PC-3 (cell line): ENCODE results near the gene AMMECR1.

ENCODE experiments used
- EZH2 ChIP-seq: fragments of 300-600 bp; sonication (generic); IDR thresholded peaks from one replicate; pipeline ENCODE4 v1.6.1; 2017; ENCODE audit warnings: antibody characterized with exemption, mild to moderate bottlenecking, low read length; ENCODE audit not compliant: unreplicated experiment
- EZH2phosphoT487 ChIP-seq: fragments of 300-600 bp; sonication (generic); IDR thresholded peaks from 2 replicates; pipeline ENCODE4 v1.6.1; 2018; ENCODE audit warnings: mild to moderate bottlenecking, antibody characterized with exemption, low read length, borderline replicate concordance
- TF ChIP-seq, protein P1 (sequence below): fragments of 300-600 bp; sonication (generic); conservative IDR thresholded peaks from 2 replicates; pipeline ENCODE4 v1.5.1; 2017; ENCODE audit warnings: antibody characterized with exemption, low read depth, mild to moderate bottlenecking, low read length

- TF ChIP-seq EZH2 (no peak), EZH2phosphoT487 (no peak)
- TF ChIP-seq, protein P1, sequence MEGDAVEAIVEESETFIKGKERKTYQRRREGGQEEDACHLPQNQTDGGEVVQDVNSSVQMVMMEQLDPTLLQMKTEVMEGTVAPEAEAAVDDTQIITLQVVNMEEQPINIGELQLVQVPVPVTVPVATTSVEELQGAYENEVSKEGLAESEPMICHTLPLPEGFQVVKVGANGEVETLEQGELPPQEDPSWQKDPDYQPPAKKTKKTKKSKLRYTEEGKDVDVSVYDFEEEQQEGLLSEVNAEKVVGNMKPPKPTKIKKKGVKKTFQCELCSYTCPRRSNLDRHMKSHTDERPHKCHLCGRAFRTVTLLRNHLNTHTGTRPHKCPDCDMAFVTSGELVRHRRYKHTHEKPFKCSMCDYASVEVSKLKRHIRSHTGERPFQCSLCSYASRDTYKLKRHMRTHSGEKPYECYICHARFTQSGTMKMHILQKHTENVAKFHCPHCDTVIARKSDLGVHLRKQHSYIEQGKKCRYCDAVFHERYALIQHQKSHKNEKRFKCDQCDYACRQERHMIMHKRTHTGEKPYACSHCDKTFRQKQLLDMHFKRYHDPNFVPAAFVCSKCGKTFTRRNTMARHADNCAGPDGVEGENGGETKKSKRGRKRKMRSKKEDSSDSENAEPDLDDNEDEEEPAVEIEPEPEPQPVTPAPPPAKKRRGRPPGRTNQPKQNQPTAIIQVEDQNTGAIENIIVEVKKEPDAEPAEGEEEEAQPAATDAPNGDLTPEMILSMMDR = no peak
These were observed 142.2 kb downstream of the AMMECR1 start for GRCh38 chrX:110175696-110176095.
